ENCODE data around the gene SHOC2. TPM values are rescaled to one million over a fixed set of nuclear protein-coding genes. Genes with fewer than 3 reads are reported as not detected.

The SHOC2 gene
- total and polyA plus RNA-seq, 9 of the 15 experiments (the other 6 are each of a cell fraction or from before 2014, with no cell fraction given): 9.2 to 17.5 (median 14.9) TPM

GRCh38 chr10:110872145-110872983, 47.0 kb upstream of the SHOC2 start:
- Histone ChIP-seq H3K27me3 (ENCODE audit: control insufficient read depth in 2 of 2, insufficient read depth in 2 of 2, low read length in 2 of 2) (no peaks in the 10 kb centered on the region), H3K9me1 (ENCODE audit: control insufficient read depth, insufficient read depth, low read length) (no peaks in the 10 kb centered on the region), H3K36me3 (ENCODE audit: control insufficient read depth, insufficient read depth, low read length) (0 out of 3 replicates have a peak, but pooled peaks cover 5% of the 10 kb centered on the region), H3K4me3 (peak overlapping the region; percentile 64), H2AFZ (ENCODE audit: low read depth, low read length) (peak overlapping the region; percentile 57), H3K4me2 (ENCODE audit: insufficient read depth, low read length) (peak overlapping the region; percentile 84), H4K20me1 (replicated peaks; ENCODE audit: control insufficient read depth, insufficient read depth, low read length) (no peaks in the 10 kb centered on the region), H3K27ac (ENCODE audit: extremely low read depth, low read depth, low read length) (peak overlapping the region; percentile 83), H3K79me2 (ENCODE audit: control insufficient read depth, insufficient read depth, low read length) (peaks cover 35% of the 10 kb centered on the region), H3K9me3 (replicated peaks; ENCODE audit: control insufficient read depth, insufficient read depth, low read depth, low read length) (no peaks in the 10 kb centered on the region), H3K4me1 (replicated peaks in 1 of 2; ENCODE audit: control insufficient read depth in 2 of 2, insufficient read depth in 2 of 2, low read length in 2 of 2) (peaks cover 15 to 23% of the 10 kb centered on the region in 2 experiments), H3K9ac (ENCODE audit: insufficient read depth in 1 of 2, low read depth in 2 of 2, low read length in 2 of 2) (peak overlapping the region; percentile 88 to 95)
- WGBS (ENCODE audit: insufficient coverage, low coverage, missing lambda C conversion rate): 2% methylated on average over 20 of the region's 70 CpGs
- peak; percentile 48 to 82 (median 50) for DNase-seq (ENCODE audit: extremely low read depth in 1 of 4, low spot score in 3 of 4)
- ChIA-PET POLR2A (interaction anchor here (1.0 to 1.2 kb wide), 7 partner anchors 10 to 126 kb away, joined by 3 to 6 read pairs (median 4); partner anchors contain the start of gene BBIP1), CTCF (ENCODE audit: low intra/inter-chr PET ratio) (interaction anchor here (0.6 kb wide), 1 partner anchor 66 kb away, joined by 3 read pairs; no protein-coding TSS in a partner anchor)
- no TSS peak for BruUV-seq (replicated peaks)
- peak; percentile 79 for ATAC-seq
- intact Hi-C loops (cut with micrococcal nuclease): loop anchor here (2.0 to 10.0 kb wide), 4 partner anchors 35 to 258 kb away; no protein-coding TSS in a partner anchor
- FAIRE-seq: peak; percentile 85
- in situ Hi-C loops (cut with MboI): no loop called here
- peak; percentile 90 for TF ChIP-seq PRDM10 (IDR thresholded peaks at IDR 0.05; ENCODE audit: partially characterized antibody)
- TF ChIP-seq GATA2 (CRISPR knock-in tag; IDR thresholded peaks at IDR 0.05): peak; percentile 46; the same call in 1 of the 2 replicates
- TF ChIP-seq CXXC5 (CRISPR knock-in tag; IDR thresholded peaks at IDR 0.05): peak; percentile 84
- TF ChIP-seq SMAD4 (CRISPR knock-in tag; conservative IDR thresholded peaks at IDR 0.05): peak; percentile 93
- TF ChIP-seq PHB2 (IDR thresholded peaks at IDR 0.05; ENCODE audit: low read depth): no peak
- TF ChIP-seq TEAD4 (IDR thresholded peaks at IDR 0.05; ENCODE audit: low read length): 0 out of 2 replicates have a peak, but pooled peaks have one; percentile 9
- no peak for TF ChIP-seq TEAD4 (CRISPR knock-in tag; IDR thresholded peaks at IDR 0.05; ENCODE audit: borderline replicate concordance)
- TF ChIP-seq GABPB1 (CRISPR knock-in tag; IDR thresholded peaks at IDR 0.05): peak; percentile 48; the same call in 1 of the 2 replicates
- TF ChIP-seq ZNF695 (CRISPR knock-in tag; IDR thresholded peaks at IDR 0.05): no peak
- TF ChIP-seq HDAC3 (IDR thresholded peaks at IDR 0.05; ENCODE audit: borderline replicate concordance, partially characterized antibody): peak; percentile 32
- no peak for TF ChIP-seq AFF1 (IDR thresholded peaks at IDR 0.05; ENCODE audit: low read depth in 1 of 2, partially characterized antibody in 2 of 2)
- no peak for TF ChIP-seq NCOA1 (IDR thresholded peaks at IDR 0.05; ENCODE audit: low read depth)
- TF ChIP-seq ZNF175 (CRISPR knock-in tag; IDR thresholded peaks at IDR 0.05; ENCODE audit: low read depth): 0 out of 2 replicates have a peak, but pooled peaks have one; percentile 37

All from K562 (cell line).